HG03045 (cell line): ENCODE measurements around the gene FARP1.

Source experiments
- ATAC-seq: cut with Tn5 transposase; IDR thresholded peaks from one replicate; pipeline ENCODE4 v1.9.1; 2021; ENCODE audit warnings: mild to moderate bottlenecking, moderate library complexity; ENCODE audit not compliant: unreplicated experiment

Gene FARP1

DNA sequence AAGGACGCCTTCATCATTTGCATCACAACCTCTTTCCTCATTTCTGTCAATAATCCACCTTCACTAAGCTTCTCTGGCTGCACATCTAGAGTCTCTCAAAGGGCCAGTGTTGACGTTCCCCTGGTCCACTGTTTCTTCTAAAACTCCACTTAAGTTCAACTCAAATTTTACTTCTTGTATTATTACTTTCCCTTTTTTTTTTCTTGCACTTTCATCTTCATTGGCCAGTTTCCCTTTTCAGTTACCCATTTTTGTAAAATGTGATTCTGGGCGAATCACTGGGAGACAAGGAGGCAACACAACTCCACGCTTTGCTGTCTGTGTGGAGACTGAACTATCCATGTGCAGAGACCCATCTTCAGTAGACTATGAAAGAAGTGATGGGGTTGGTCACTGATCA is 162.8 kb downstream of the FARP1 start:
- no peak for ATAC-seq

DNA sequence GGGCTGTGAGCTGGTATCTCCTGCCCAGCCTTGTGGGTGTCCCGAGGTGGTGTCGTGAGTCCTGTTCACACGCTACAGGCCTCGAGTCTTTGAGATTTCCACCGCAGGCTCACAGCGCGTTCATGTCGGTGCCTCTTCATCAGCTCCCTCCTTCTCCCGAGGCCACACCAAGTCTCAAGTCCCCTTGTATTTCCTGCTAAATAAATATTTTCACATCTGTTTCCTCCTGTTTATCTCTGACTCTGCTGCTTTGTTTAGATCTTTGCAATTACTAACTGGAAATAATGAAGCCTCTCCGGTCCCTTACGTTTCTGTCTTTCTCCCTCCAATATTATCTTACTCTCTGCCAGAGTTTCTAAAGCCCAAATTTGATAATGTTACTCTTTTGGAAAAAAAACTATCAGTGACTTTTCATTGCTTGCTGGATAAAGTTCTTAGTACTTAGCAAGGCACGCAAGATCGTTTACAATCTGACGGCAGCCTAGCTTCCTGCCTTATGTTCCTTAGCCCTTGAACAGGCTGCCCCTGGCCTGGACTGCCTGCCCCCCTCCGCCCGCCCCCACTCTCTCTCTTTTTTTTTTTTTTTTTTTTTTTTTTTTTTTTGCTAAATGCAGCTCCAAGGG is 164.7 kb downstream of the FARP1 start:
- no peak for ATAC-seq

DNA sequence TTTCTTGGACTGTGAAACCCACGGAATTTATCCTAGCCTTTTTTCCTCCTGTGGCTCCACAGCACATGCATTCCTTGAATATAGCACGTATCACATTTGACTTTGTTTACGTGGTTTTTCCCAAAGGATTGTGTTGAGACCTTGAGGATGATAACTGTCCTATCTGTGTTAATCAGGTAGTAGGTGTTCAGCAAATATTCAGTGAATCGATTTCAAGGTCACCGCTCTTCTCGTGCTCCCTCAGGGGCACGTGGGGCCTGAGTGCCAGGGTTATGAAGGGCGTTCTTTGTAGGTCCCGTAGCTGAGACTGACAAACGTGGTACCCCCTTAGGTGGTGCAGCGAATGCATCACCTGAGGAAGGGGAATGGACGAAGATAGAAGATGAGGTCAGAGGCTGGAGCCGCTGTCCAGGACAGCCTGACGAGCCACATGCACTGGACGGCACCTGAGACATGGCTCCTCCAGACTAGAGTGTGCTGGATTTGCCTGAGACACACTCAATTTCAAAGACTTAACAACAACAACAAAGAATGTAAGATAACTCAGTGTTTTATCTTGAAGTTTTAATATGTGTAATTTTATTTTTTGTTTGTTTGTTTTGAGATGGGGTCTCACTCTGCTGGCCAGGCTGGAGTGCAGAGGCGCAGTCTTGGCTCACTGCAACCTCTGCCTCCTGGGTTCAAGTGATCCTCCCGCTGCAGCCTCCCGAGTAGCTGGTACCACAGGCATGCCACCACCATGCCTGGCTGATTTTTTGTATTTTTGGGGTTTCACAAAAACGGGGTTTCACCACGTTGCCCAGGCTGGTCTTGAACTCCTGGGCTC is 165.4 kb downstream of the FARP1 start:
- ATAC-seq: no peak

DNA sequence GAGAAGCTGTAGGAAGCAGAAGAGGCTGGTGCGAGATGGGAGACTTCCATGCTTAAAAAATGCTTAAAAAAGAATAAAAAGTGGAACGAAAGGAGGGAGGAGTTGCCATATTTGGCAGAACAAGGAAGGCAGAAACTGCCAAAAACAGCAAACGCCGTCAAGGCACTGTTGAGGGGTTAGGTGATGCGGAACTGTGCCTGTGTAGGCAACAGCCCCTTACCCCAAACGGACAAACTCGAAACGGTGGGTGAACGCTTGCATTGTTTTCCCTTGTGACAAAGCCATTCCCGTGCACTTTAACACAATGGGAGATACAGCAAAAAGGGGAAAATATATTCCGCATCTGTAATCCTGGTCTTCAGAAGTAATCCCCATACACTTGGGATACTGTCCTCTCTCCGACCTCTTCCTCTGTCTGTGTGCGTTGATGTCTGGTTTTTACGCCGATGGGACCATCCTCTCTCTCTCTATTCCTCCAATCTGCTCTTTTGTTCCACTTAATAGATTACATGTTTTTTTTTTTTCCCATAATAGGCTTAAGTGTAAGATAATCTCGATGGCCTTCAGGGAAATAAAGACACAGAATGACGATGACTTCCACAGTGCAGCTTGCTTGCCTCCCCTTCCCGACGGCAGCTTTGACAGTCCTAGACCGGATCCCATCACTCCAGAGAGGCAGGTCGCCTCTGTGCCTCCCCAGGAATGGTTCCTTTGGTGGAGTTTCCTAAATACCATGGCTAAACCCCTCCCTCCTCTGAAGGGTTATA is 166.9 kb downstream of the FARP1 start:
- ATAC-seq: no peak

DNA sequence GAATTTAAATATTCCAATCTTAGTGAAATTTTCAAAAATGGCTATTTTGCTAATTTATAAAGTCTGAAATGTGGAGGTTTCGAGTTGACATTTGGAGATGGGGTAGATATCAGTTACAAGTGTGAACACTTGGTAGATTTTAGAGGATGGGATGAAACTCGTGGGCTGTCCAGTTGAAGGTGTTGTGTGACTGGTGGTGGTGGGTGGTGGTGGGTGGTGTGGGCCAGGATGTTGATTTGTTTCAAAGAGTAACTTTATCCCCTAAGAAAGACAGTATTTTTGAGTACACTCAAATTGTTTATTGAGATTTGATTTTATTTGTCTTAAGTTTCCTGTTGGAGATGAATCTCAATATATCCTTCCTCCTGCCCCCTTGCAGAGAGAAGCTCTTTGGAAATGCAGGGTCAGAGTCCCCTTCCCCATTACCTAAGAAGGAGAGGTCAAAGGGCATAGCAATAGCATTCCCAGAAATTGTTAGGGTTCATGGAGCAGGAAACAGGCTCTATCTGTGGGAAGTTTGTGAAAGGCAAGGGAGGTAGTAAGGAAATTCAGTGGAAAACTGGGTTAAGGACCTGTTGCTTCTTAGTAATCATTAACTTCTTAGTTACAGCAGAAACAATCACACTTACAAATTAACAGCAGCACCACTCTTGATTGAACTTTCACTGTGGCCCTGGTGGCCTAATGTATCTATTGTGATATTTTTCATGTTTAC is 167.7 kb downstream of the FARP1 start:
- ATAC-seq: no peak

DNA sequence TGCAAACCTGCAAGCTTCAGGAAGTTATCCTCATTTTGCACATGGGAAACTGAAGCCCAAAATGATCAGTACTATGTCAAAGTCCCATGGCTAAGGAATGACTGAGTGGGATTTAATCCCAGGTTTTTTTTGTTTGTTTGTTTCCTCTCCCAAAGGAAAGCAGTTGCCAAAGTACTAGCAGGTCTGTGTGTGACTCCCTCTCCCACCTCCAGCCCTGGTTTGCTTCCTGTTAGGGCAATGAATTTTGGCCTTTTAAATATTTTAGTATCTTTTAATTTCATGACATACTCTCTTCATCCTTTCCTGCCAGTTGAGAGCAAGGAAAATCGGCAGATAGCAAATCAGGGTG is 168.3 kb downstream of the FARP1 start:
- ATAC-seq: no peak

DNA sequence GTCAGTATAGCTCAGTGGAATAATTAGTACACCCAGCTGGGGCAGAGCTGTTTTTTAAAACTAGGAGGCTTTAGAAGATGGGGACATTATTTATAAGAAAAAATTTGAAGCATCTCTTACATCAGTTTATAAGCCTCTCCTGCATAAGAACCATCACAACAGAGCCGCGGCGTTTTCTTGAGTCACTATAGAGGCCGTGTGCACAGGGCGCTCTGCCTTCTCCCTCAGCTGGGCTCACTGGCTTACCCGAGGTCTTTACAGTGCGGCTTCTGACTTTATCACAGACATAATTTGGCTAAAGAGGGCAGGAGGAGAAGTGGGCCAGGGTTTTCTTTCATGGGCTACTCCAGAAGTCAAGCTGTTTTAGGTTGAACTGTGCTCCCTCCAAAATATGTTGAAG is 169.7 kb downstream of the FARP1 start:
- no peak for ATAC-seq

DNA sequence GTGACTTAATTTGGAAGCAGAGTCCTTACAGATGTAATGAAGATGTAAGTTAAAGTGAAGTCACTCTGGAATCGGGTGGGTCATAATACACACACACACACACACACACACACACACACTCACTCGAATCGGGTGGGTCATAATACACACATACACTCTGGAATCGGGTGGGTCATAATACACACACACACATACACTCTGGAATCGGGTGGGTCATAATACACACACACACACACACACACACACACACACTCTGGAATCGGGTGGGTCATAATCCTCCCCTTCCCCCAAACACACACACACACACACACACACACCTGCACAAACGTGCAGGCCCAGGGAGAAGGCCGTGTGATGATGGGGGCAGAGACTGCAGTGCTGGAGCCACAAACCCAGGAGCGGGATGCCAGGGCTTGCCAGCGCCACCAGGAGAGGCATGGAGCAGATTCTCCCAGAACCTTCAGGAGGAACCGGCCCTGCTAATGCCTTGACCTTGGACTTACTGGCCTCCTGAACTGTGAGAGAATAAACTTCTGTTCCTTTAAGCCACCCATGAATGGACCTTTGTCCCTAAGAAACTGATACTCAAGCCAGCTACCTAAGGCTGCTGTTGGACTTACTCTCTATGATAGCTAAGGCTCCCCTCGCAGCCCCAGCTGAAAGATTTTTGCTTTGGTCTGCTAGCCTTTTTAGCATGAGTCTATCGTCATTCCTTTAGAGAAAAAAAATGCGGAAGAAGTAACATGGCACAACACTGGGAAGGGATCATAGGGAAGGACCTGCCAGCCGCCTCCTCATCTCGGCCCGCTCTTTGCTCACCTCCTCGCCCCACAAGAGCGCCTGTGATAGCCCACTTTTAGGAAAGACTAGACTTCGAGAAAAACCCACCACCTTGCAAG is 170.4 kb downstream of the FARP1 start:
- no peak for ATAC-seq

DNA sequence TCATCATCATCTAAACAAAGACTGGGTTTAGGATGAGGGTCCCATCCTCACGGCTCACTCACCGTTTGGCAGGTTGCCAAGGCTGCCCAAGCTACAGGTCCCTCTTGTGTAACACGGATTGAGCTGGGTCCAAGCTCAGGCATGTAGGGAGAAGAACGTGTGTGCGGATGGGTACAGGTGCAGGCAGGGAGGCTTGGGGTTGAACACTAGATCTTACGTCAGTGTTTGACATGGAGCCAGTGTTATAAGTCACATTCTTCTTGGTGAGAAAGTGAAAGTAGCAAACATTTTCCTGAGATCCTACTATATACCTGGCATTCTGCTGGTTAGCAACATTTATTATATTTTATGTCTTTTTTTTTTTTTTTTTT is 171.0 kb downstream of the FARP1 start:
- no peak for ATAC-seq

DNA sequence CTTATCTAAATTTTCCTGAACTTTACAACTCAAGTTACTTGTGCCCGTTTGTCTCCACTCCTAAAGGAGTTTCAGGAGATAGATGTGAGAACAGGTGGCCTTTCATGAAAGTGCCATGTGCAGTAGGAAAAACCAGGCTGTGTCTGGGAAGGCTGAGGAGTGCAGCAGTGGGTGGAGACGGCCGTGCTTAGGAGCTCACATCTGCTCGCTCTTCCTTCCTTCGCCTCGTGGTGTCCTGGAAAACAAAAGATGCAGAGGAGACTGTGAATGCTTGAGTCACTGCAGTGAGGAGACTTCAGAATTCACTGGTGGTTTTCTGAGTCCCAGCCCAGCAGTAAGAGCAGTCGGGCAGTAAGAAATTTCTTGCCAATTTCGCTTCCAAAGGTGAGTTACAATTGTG is 172.6 kb downstream of the FARP1 start:
- no peak for ATAC-seq

DNA sequence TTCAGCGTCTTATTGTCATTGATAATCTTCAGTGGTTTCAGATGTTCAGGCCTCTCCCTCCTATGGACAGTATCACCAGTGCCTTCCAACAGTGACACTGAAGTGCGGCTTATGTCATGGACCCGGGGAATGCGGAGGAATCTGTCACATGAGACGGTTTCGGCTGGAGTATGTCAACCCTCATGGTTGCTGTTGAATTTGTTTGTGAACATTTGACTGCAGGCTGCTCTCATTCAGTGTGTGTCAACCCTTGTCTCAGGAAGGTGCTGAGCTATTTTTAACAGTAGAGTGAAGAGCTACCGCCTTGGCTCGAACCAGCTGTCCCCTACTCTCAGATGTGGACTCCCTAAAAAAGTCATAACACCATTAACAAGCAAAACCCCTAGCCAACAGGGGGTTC is 173.0 kb downstream of the FARP1 start:
- no peak for ATAC-seq

DNA sequence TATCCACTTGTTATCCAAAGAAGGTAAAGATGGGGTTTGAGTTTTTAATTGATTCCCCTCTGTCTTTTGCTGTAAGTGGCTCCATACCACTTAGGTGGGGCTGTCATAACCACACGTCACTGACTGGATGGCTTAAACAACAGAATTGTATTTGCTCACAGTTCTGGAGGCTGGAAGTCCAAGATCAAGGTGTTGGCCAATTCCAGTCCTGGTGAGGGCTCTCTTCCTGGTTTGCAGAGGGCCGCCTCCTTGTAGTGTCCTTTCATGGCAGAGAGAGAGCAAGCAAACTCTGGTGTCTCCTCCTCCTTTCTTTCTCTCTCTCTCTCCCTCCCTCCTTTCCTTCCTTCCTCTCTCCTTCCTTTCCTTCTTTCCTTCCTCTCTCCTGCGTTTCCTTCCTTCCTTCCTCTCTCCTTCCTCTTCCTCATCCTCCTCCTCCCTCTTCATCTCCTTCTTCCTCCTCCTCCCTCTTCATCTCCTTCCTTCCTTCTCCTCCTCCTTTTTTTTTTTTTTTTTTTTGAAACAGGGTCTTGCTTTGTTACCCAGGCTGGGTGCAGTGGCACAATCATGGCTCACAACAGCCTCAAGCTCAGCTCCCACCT is 174.8 kb downstream of the FARP1 start:
- ATAC-seq: no peak

DNA sequence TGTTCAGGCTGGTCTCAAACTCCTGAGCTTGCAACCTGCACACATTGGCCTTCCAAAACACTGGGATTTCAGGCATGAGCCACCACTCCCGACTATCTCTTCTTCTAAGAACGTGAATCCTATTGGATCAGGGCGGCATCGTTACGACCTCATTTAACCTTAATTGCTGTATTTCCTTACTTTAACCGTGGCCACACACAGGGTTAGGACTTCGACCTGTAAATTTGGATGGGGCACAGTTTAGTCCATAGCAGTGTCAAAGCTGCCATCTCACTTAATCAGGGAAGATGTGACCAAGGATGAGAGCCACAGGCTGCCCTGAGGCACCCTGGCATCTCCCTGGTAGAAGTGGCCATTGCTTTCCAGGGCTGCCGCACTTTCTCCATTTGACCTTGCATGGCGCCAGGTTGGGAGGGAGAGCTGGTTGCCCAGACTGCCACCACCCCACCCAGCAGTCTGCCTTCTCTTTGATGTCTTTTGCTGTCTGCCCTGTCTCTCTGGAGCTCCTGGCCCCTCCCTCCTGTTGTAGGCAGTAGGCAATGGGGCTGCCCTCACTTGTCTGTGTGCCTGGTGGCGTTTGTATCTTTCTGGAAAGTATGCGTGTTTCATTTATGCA is 175.5 kb downstream of the FARP1 start:
- ATAC-seq: no peak

DNA sequence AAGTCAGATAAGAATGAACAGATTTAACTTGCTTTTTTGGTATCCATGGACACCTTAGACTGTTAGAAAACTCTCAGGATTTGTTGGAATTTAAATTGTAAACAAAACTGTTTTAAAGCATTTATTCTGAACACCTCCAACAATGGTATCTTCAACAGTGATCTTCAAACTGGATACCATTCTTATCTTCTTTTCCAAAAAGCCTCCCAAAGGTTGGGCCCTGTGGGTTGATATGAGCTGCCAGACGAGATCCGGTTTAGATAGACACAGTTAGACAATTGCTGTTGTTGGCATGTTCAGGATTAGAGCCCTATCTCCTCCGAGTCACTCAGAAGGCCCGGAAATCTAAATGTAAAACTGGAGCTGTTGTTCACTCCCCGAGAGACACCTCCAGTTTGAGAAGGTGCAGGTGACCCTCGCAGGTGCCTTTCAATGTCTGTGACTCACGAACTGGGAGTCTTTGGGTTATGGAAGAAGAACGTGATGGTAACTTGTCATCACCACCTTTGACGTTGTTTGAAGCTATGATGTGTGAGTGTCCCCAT is 177.7 kb downstream of the FARP1 start:
- no peak for ATAC-seq

DNA sequence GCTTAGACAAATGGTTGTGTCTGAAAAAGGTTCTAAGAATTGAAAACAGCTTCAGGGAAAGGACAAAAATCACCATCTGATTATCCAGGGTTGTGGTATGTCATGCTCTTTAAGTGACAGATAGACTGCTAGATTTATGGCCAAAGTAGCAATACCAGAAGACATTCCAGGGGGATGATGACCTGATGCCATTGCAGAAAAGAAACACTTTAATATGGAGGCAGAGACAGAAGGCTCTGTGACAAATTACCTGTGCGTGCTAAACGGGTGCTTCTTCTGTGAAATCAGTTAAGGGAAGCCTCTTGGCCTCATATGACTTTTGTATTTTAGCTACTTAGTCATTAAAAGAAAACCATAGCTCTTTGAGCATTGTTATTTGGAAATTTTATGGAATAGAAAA is 178.5 kb downstream of the FARP1 start:
- no peak for ATAC-seq

DNA sequence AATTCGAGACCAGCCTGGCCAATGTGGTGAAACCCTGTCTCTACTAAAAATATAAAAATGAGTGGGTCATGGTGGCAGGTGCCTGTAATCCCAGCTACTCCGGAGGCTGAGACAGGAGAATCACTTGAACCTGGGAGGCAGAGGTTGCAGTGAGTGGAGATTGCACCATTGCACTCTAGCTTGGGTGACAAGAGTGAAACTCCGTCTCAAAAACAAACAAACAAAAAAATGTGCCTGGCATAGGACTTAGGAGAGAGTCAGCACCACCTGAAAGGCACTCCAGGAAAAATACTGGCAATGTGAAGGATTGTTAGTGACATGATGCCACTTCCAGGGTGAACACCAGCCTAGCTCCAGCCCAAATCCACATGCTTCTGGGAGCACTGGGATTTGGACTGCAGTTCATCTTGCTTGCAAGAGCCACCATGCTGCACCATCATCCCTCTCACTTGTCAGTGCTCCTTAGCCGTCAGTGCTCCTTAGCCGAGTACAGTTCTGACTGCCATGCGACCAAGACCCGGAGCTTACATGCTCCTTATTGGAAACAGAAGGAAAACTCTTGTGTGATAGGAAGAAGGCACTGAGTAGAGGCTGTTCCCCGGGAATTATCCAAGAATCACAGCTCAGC is 179.3 kb downstream of the FARP1 start:
- no peak for ATAC-seq

DNA sequence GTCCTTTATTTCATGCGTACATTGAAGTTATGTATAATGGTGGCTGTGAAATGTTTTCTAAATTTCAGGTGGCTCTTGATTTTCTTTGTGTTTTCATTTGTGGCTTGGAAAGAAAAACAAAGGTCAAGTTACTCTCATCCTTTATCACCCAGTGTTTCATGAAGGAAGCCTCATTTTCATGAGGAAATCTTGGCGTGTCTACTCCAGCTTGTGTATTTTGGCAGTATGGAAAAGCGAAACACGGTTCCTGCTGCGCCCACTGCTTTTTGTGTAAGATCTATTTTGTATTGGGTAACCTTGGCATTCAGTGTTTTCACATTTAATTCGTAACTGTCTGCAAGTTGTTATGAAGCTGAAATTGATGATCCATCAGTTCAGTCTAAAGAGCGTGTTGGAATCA is 181.2 kb downstream of the FARP1 start:
- no peak for ATAC-seq

DNA sequence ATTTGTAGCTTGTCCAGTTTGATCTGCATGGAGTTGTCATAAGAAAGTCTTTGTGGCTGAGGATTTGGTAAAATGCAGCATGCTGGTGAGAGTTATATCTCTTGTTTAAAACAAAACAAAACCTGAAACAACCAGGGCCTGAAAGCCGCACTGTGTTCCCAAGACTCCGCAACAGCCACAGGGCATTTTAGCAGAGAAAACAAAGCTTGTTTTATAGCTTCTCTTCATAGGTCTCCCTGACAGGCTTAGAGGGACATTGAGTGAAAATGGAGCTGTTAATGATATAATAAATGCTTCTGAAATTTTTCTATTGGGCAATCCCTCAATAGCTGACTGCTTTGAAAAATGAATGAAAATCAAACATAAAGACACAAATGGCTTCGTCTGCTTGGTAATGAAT is 182.8 kb downstream of the FARP1 start:
- no peak for ATAC-seq

DNA sequence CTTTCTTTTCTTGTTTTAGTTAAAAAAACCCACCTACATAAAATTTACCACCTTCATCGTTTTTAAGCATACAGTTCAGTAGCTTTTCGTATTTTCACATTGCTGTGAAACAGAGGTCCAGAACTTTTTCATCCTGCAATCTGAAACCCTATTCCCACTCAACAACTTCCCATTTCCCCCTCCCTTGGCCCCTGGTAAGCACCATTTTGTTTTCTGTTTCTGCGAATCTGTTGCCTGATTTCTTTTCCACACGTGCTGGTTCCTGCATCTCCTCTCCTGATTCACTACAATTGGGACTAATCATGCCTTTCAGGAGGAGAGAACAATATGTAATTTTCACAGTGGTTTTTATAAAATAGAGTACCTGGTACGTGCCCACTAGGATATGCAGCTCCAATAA is 183.4 kb downstream of the FARP1 start:
- ATAC-seq: no peak
